Testis (tissue), 3 donors: Measurements from ENCODE around the gene TLCD5. TPM values are rescaled to one million over a fixed set of nuclear protein-coding genes. Genes with fewer than 3 reads are reported as not detected.

Experiments
- DNase-seq: peaks from one replicate; pipeline ENCODE4 v3.0.0-alpha.2; 2019
- H3K27ac ChIP-seq, 2 donors: fragments of 200-600 bp; sonication (generic); one replicate each; pipeline ENCODE4 v1.5.1; 2019
- H3K27me3 ChIP-seq: fragments of 200-600 bp; sonication (generic); one replicate; pipeline ENCODE4 v1.5.1; 2019
- H3K36me3 ChIP-seq: fragments of 200-600 bp; sonication (generic); one replicate; pipeline ENCODE4 v1.5.1; 2017; ENCODE audit warnings: low read depth; ENCODE audit errors: missing control alignments
- H3K4me1 ChIP-seq: fragments of 200-600 bp; sonication (generic); one replicate; pipeline ENCODE4 v1.5.1; 2019
- H3K4me3 ChIP-seq, 2 donors: fragments of 200-600 bp; sonication (generic); one replicate each; pipeline ENCODE4 v1.5.1; 2017 to 2019
- H3K9me3 ChIP-seq: fragments of 200-600 bp; sonication (generic); one replicate; pipeline ENCODE4 v1.5.1; 2017
- POLR2A ChIP-seq: fragments of 450-650 bp; IDR thresholded peaks from one replicate; pipeline ENCODE4 v1.6.1; 2017; ENCODE audit warnings: antibody characterized with exemption, mild to moderate bottlenecking, moderate library complexity
- WGBS, 2 donors: methylation state at CpG; one replicate each; pipeline ENCODE4 v1.1.5; 2018; 5-methylcytosine and 5-hydroxymethylcytosine counted together
- intact Hi-C: fragments of 100-400 bp; cut with DNase I; formaldehyde crosslinking; loops from one replicate; pipeline ENCODE4 v1.15.1; 2023; ENCODE audit warnings: low total_unique reads
- polyA plus RNA-seq: library from polyadenylated mRNA; stranded (reverse); fragments of 350-450 nt; fragmentation: Illumina TruSeq; extraction: RNeasy Lipid Tissue Mini Kit (QIAGEN cat#74804); gene quantifications from one replicate; pipeline ENCODE4 v1.2.3, GENCODE V29; 2014; ENCODE audit warnings: low read depth, low replicate concordance; ENCODE audit not compliant: insufficient read depth
- total RNA-seq, 2 donors: library from RNA; depleted of rRNA; stranded (reverse); fragments of >200 nt; gene quantifications; one replicate each; pipeline ENCODE4 v1.2.3, GENCODE V29; 2016
- TF ChIP-seq, protein P1 (sequence below), 3 experiments: fragments of 450-650 bp in 2 of 3; fragments of 200-600 bp in 1 of 3; sonication (generic) in 1 of 3; IDR thresholded peaks; one replicate each; pipeline ENCODE4 v1.5.1; 2016 to 2019; ENCODE audit warnings: antibody characterized with exemption in 3 of 3, mild to moderate bottlenecking in 2 of 3, moderate library complexity in 1 of 3

TLCD5 gene
- total and polyA plus RNA-seq, 3 donors from 2014 or later = 7.9 to 14.0 (median 12.6) TPM

DNA sequence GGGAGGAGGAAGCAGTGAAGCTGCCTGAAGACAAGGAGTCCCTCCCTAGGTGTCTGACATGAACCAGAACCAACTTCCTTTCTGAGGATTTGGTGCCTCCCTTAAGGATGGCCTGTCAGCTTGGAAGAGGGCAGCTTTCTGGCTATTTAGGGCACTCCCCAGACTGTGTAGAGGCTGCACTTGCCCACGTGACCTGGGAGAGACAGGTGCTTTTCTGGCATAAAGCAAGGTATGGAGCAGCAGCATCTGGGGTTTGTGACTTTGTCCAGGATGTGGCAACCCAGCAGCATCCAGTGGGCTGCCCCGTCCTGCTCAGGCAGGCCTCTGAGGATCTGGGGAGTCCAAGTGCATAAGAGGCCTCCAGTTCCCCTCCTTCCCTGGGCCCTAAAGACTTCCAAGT lies 42.0 kb upstream of the TLCD5 start:
- intact Hi-C loops = no loop called here
- TF ChIP-seq POLR2A = no peak
- TF ChIP-seq, protein P1, sequence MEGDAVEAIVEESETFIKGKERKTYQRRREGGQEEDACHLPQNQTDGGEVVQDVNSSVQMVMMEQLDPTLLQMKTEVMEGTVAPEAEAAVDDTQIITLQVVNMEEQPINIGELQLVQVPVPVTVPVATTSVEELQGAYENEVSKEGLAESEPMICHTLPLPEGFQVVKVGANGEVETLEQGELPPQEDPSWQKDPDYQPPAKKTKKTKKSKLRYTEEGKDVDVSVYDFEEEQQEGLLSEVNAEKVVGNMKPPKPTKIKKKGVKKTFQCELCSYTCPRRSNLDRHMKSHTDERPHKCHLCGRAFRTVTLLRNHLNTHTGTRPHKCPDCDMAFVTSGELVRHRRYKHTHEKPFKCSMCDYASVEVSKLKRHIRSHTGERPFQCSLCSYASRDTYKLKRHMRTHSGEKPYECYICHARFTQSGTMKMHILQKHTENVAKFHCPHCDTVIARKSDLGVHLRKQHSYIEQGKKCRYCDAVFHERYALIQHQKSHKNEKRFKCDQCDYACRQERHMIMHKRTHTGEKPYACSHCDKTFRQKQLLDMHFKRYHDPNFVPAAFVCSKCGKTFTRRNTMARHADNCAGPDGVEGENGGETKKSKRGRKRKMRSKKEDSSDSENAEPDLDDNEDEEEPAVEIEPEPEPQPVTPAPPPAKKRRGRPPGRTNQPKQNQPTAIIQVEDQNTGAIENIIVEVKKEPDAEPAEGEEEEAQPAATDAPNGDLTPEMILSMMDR (IDR thresholded peaks at IDR 0.05) = no peak
- H3K27ac ChIP-seq = no peak overlapping the region
- DNase-seq = no peak
- WGBS, 2 donors = 56 to 88% methylated on average over 2 of the region's 2 CpGs
- H3K9me3 ChIP-seq = no peaks in the 10 kb centered on the region
- H3K4me1 ChIP-seq = no peaks in the 10 kb centered on the region
- H3K27me3 ChIP-seq = no peaks in the 10 kb centered on the region
- no peaks in the 10 kb centered on the region for H3K36me3 ChIP-seq
- H3K4me3 ChIP-seq = no peak overlapping the region

DNA sequence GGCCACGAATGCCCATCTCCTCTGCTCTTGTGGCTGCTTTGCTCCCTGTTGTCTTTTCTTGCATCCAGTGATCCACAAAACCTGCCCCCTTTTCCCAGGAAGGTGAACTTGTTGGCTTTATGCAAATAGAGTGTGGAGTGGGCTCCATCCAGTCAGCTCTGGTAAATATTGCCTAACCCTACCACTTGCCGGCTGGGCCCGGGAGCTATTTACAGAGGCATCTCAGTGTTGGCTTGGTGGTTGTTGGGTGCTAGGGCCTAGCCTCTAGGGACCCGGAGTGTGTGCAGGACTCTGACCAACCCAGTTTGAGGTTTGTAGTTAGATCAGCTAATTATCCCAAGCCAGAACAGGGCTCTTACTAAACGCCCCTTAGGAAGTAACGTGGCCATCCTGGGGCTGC lies 40.8 kb upstream of the TLCD5 start:
- H3K27me3 ChIP-seq = no peaks in the 10 kb centered on the region
- H3K9me3 ChIP-seq = no peaks in the 10 kb centered on the region
- DNase-seq = no peak
- H3K4me1 ChIP-seq = no peaks in the 10 kb centered on the region
- no peak overlapping the region for H3K27ac ChIP-seq
- TF ChIP-seq POLR2A = no peak
- TF ChIP-seq, protein P1 (IDR thresholded peaks at IDR 0.05) = no peak
- intact Hi-C loops = no loop called here
- 95 to 98% methylated on average over 6 of the region's 6 CpGs for WGBS, 2 donors
- no peaks in the 10 kb centered on the region for H3K36me3 ChIP-seq
- H3K4me3 ChIP-seq = no peak overlapping the region

DNA sequence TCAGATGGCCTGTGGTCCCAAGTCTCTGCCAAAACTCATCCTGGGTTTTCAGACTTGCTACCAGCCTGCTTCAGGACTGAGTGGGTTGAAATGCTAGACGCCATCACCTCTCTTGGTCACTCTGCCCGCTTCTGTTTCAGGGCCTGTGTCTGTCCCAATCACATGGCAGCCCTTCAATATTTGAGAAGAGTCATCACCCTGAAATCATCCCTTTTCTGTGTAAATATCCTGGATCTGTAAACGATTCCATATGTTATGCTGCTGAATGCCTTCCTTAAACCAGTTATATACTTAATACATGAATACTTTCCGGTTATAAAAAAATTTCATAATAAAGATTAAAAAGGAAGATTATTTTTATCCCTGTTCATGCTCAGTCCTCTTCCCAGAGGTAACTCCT lies 39.8 kb upstream of the TLCD5 start:
- WGBS, 2 donors = 91 to 95% methylated on average over 4 of the region's 4 CpGs
- Histone ChIP-seq H3K27ac (no peak overlapping the region), H3K4me1 (no peaks in the 10 kb centered on the region), H3K36me3 (no peaks in the 10 kb centered on the region), H3K4me3 (no peak overlapping the region), H3K9me3 (no peaks in the 10 kb centered on the region), H3K27me3 (no peaks in the 10 kb centered on the region)
- no peak for DNase-seq
- TF ChIP-seq, protein P1 (IDR thresholded peaks at IDR 0.05) = no peak
- TF ChIP-seq POLR2A = no peak
- intact Hi-C loops = no loop called here

- 97 to 100% methylated on average over 2 of the region's 2 CpGs for WGBS, 2 donors
- no peak for TF ChIP-seq POLR2A
- TF ChIP-seq, protein P1 (IDR thresholded peaks at IDR 0.05) = no peak
Measured at GRCh38 chr11:120288021-120288420, 37.1 kb upstream of the TLCD5 start.

DNA sequence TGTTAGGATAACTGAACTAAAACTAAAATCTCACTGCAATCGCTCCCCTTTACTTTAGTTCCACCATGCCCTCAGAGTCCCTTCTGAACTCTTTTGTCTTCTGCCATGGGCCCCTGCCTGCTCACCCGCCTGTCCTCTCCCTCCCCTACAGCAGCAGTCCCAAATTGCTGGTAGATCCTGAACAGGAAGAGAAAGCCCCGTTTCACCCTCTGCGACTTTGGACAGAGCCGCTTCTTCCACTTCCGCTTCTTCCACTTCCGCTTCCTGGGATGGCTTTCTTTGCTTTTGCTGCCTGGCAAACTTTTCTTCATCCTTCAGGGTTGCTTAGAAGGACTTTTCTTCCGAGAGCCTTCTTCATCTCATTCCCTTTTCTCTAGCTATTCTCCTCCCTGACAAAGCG lies 35.7 kb upstream of the TLCD5 start:
- no peak overlapping the region for H3K27ac ChIP-seq
- TF ChIP-seq POLR2A = no peak
- TF ChIP-seq, protein P1 (IDR thresholded peaks at IDR 0.05) = no peak
- H3K9me3 ChIP-seq = no peaks in the 10 kb centered on the region
- WGBS, 2 donors = 47 to 58% methylated on average over 9 of the region's 9 CpGs
- no peaks in the 10 kb centered on the region for H3K27me3 ChIP-seq
- H3K36me3 ChIP-seq = no peaks in the 10 kb centered on the region
- DNase-seq = no peak
- no peaks in the 10 kb centered on the region for H3K4me1 ChIP-seq
- intact Hi-C loops = no loop called here
- peak overlapping the region in 1 of 2 donors; percentile 26 for H3K4me3 ChIP-seq

More at GRCh38 chr11:120288021-120288420, 37.1 kb upstream of the TLCD5 start:
- no peak overlapping the region for H3K27ac ChIP-seq
- no peaks in the 10 kb centered on the region for H3K36me3 ChIP-seq
- no peak for DNase-seq
- H3K4me3 ChIP-seq = no peak overlapping the region
- H3K9me3 ChIP-seq = no peaks in the 10 kb centered on the region
- intact Hi-C loops = no loop called here
- H3K4me1 ChIP-seq = no peaks in the 10 kb centered on the region
- no peaks in the 10 kb centered on the region for H3K27me3 ChIP-seq
